Measurements from ENCODE around the gene TSPAN3. TPM values are rescaled to one million over a fixed set of nuclear protein-coding genes. Genes with fewer than 3 reads are reported as not detected.

TSPAN3 gene
- total and polyA plus RNA-seq, 7 donors: 146 to 330 (median 210) TPM

- intact Hi-C loops (cut with DNase I): loop anchor here in 1 of 2 donors (5.0 kb wide), 1 partner anchor 34 kb away; no protein-coding TSS in a partner anchor
- TF ChIP-seq CTCF (IDR thresholded peaks at IDR 0.05): no peak
- H3K36me3 ChIP-seq (ENCODE audit: insufficient read depth in 1 of 2, low read depth in 1 of 2): peaks cover 2 to 95% of the 10 kb centered on the region in 2 donors
Measured at GRCh38 chr15:77048135-77048876, 22.6 kb downstream of the TSPAN3 start.

GRCh38 chr15:77046704-77047412 is 24.1 kb downstream of the TSPAN3 start:
- Histone ChIP-seq H3K27me3 (ENCODE audit: insufficient read depth in 3 of 3, low read length in 2 of 3) (no peaks in the 10 kb centered on the region), H3K9me3 (no peaks in the 10 kb centered on the region), H3K4me1 (peaks cover 27% of the 10 kb centered on the region), H3K4me3 (no peak overlapping the region), H3K27ac (peak overlapping the region; percentile 32), H3K36me3 (ENCODE audit: insufficient read depth in 1 of 2, low read depth in 1 of 2) (peaks cover 2 to 98% of the 10 kb centered on the region in 2 donors)
- TF ChIP-seq CTCF (IDR thresholded peaks at IDR 0.05): no peak
- ATAC-seq (peak in 2 of 4 donors; percentile 64 to 76), DNase-seq (no peak)
- WGBS, 3 donors: 62 to 84% (median 71%) methylated on average over 7 of the region's 7 CpGs
- intact Hi-C loops (cut with DNase I): loop anchor here in 1 of 2 donors (5.0 kb wide), 1 partner anchor 35 kb away; no protein-coding TSS in a partner anchor

More at GRCh38 chr15:77048135-77048876, 22.6 kb downstream of the TSPAN3 start:
- no peak for DNase-seq
- H3K4me3 ChIP-seq: no peak overlapping the region
- H3K27me3 ChIP-seq (ENCODE audit: insufficient read depth in 3 of 3, low read length in 2 of 3): no peaks in the 10 kb centered on the region
- 95 to 100% (median 96%) methylated on average over 1 of the region's 1 CpG for WGBS, 3 donors
- no peak for ATAC-seq
- H3K27ac ChIP-seq: no peak overlapping the region
- peaks cover 29% of the 10 kb centered on the region for H3K4me1 ChIP-seq
- H3K9me3 ChIP-seq: no peaks in the 10 kb centered on the region

- intact Hi-C loops (cut with DNase I): loop anchor here in 1 of 2 donors (2.0 to 5.0 kb wide), 2 partner anchors 15 to 36 kb away; no protein-coding TSS in a partner anchor
- H3K27me3 ChIP-seq (ENCODE audit: insufficient read depth in 3 of 3, low read length in 2 of 3): no peaks in the 10 kb centered on the region
- ATAC-seq (no peak), DNase-seq (no peak)
- H3K4me3 ChIP-seq: no peak overlapping the region
- no peaks in the 10 kb centered on the region for H3K9me3 ChIP-seq
- peaks cover 2 to 93% of the 10 kb centered on the region in 2 donors for H3K36me3 ChIP-seq (ENCODE audit: insufficient read depth in 1 of 2, low read depth in 1 of 2)
- 40 to 88% (median 61%) methylated on average over 1 of the region's 1 CpG for WGBS, 3 donors
- TF ChIP-seq CTCF (IDR thresholded peaks at IDR 0.05): no peak
- H3K27ac ChIP-seq: no peak overlapping the region
- H3K4me1 ChIP-seq: peaks cover 27% of the 10 kb centered on the region
Measured at GRCh38 chr15:77045985-77046384, 24.9 kb downstream of the TSPAN3 start.

GRCh38 chr15:77044228-77045042 is 26.5 kb downstream of the TSPAN3 start:
- H3K4me1 ChIP-seq: peaks cover 32% of the 10 kb centered on the region
- TF ChIP-seq CTCF (IDR thresholded peaks at IDR 0.05): no peak
- intact Hi-C loops (cut with DNase I): loop anchor here in 1 of 2 donors (2.0 to 5.0 kb wide), 2 partner anchors 16 to 38 kb away; no protein-coding TSS in a partner anchor
- H3K4me3 ChIP-seq: no peak overlapping the region
- peaks cover 2 to 81% of the 10 kb centered on the region in 2 donors for H3K36me3 ChIP-seq (ENCODE audit: insufficient read depth in 1 of 2, low read depth in 1 of 2)
- WGBS, 3 donors: 52 to 67% (median 56%) methylated on average over 7 of the region's 7 CpGs
- ATAC-seq (peak; percentile 60 to 90 (median 68)), DNase-seq (no peak)
- H3K27ac ChIP-seq: peak overlapping the region; percentile 81
- H3K9me3 ChIP-seq: no peaks in the 10 kb centered on the region
- no peaks in the 10 kb centered on the region for H3K27me3 ChIP-seq (ENCODE audit: insufficient read depth in 3 of 3, low read length in 2 of 3)

Data from psoas muscle (tissue), 8 donors.